ENCODE results near the gene MBOAT1. TPM values are rescaled to one million over a fixed set of nuclear protein-coding genes. Genes with fewer than 3 reads are reported as not detected.

The MBOAT1 gene
- total RNA-seq, 2 experiments from 2014 or later: 30.6 to 33.0 TPM

GRCh38 chr6:20205722-20206161 is 6.5 kb downstream of the MBOAT1 start:
- ChIA-PET POLR2A (no interaction called here), CTCF (interaction anchor here (1.0 to 2.1 kb wide), 2 partner anchors 8 to 16 kb away, joined by 3 to 6 read pairs; no protein-coding TSS in a partner anchor)
- Mint-ChIP-seq H3K27me3 (no peaks in the 10 kb centered on the region), H3K27ac (peak overlapping the region; percentile 85), H3K4me1 (peaks cover 80% of the 10 kb centered on the region), H3K9me3 (no peaks in the 10 kb centered on the region), H3K36me3 (ENCODE audit: low read depth) (peaks cover 15% of the 10 kb centered on the region), H3K4me3 (peak overlapping the region; percentile 73)
- DNase-seq: no peak

- Mint-ChIP-seq H3K27ac (peak overlapping the region; percentile 55), H3K36me3 (ENCODE audit: low read depth) (peaks cover 20% of the 10 kb centered on the region), H3K27me3 (no peaks in the 10 kb centered on the region), H3K4me3 (no peak overlapping the region), H3K4me1 (peaks cover 79% of the 10 kb centered on the region), H3K9me3 (no peaks in the 10 kb centered on the region)
- CTCF ChIA-PET: interaction anchor here (1.0 to 2.1 kb wide), 2 partner anchors 9 to 78 kb away, joined by 3 to 6 read pairs; no protein-coding TSS in a partner anchor
- POLR2A ChIA-PET: no interaction called here
- DNase-seq: no peak
Measured at GRCh38 chr6:20204512-20204894, 7.8 kb downstream of the MBOAT1 start.

GRCh38 chr6:20203561-20204511 is 8.4 kb downstream of the MBOAT1 start:
- DNase-seq: no peak
- no peaks in the 10 kb centered on the region for H3K9me3 Mint-ChIP-seq
- no peak overlapping the region for H3K4me3 Mint-ChIP-seq
- peak overlapping the region; percentile 55 for H3K27ac Mint-ChIP-seq
- POLR2A ChIA-PET: no interaction called here
- H3K27me3 Mint-ChIP-seq: no peaks in the 10 kb centered on the region
- peaks cover 75% of the 10 kb centered on the region for H3K4me1 Mint-ChIP-seq
- peaks cover 24% of the 10 kb centered on the region for H3K36me3 Mint-ChIP-seq (ENCODE audit: low read depth)
- CTCF ChIA-PET: interaction anchor here (0.6 to 2.1 kb wide), 4 partner anchors 9 to 1615 kb away, joined by 3 to 6 read pairs (median 3); no protein-coding TSS in a partner anchor

GRCh38 chr6:20202699-20203302 is 9.5 kb downstream of the MBOAT1 start:
- no peak overlapping the region for H3K4me3 Mint-ChIP-seq
- no peaks in the 10 kb centered on the region for H3K27me3 Mint-ChIP-seq
- peaks cover 29% of the 10 kb centered on the region for H3K36me3 Mint-ChIP-seq (ENCODE audit: low read depth)
- no peak for DNase-seq
- H3K27ac Mint-ChIP-seq: no peak overlapping the region
- ChIA-PET POLR2A (no interaction called here), CTCF (interaction anchor here (0.9 to 1.1 kb wide), 2 partner anchors 10 to 17 kb away, joined by 3 read pairs; no protein-coding TSS in a partner anchor)
- H3K4me1 Mint-ChIP-seq: peaks cover 75% of the 10 kb centered on the region
- no peaks in the 10 kb centered on the region for H3K9me3 Mint-ChIP-seq

- H3K9me3 Mint-ChIP-seq: no peaks in the 10 kb centered on the region
- DNase-seq: no peak
- peaks cover 29% of the 10 kb centered on the region for H3K36me3 Mint-ChIP-seq (ENCODE audit: low read depth)
- no peak overlapping the region for H3K27ac Mint-ChIP-seq
- ChIA-PET CTCF (interaction anchor here (0.8 to 0.9 kb wide), 2 partner anchors 17 to 76 kb away, joined by 3 read pairs; no protein-coding TSS in a partner anchor), POLR2A (no interaction called here)
- H3K4me1 Mint-ChIP-seq: peaks cover 71% of the 10 kb centered on the region
- H3K4me3 Mint-ChIP-seq: no peak overlapping the region
- H3K27me3 Mint-ChIP-seq: no peaks in the 10 kb centered on the region
Measured at GRCh38 chr6:20202324-20202658, 10.0 kb downstream of the MBOAT1 start.

- ChIA-PET POLR2A (no interaction called here), CTCF (interaction anchor here (0.8 kb wide), 1 partner anchor 74 kb away, joined by 3 read pairs; no protein-coding TSS in a partner anchor)
- peaks cover 27% of the 10 kb centered on the region for H3K36me3 Mint-ChIP-seq (ENCODE audit: low read depth)
- H3K9me3 Mint-ChIP-seq: no peaks in the 10 kb centered on the region
- no peak overlapping the region for H3K27ac Mint-ChIP-seq
- DNase-seq: no peak
- H3K27me3 Mint-ChIP-seq: no peaks in the 10 kb centered on the region
- H3K4me3 Mint-ChIP-seq: no peak overlapping the region
- peaks cover 58% of the 10 kb centered on the region for H3K4me1 Mint-ChIP-seq
Measured at GRCh38 chr6:20200761-20201630, 11.3 kb downstream of the MBOAT1 start.

GRCh38 chr6:20198775-20199174 is 13.5 kb downstream of the MBOAT1 start:
- POLR2A ChIA-PET: no interaction called here
- peaks cover 24% of the 10 kb centered on the region for H3K36me3 Mint-ChIP-seq (ENCODE audit: low read depth)

GRCh38 chr6:20198156-20198774 is 14.0 kb downstream of the MBOAT1 start:
- POLR2A ChIA-PET: no interaction called here
- H3K27ac Mint-ChIP-seq: no peak overlapping the region

More at GRCh38 chr6:20198775-20199174, 13.5 kb downstream of the MBOAT1 start:
- CTCF ChIA-PET: interaction anchor here (1.2 to 1.8 kb wide), 2 partner anchors 12 to 18 kb away, joined by 3 to 8 read pairs; no protein-coding TSS in a partner anchor
- Mint-ChIP-seq H3K4me1 (peaks cover 37% of the 10 kb centered on the region), H3K9me3 (no peaks in the 10 kb centered on the region), H3K4me3 (no peak overlapping the region), H3K27ac (no peak overlapping the region), H3K27me3 (no peaks in the 10 kb centered on the region)
- DNase-seq: no peak

GRCh38 chr6:20197251-20197650 is 15.0 kb downstream of the MBOAT1 start:
- Mint-ChIP-seq H3K27me3 (no peaks in the 10 kb centered on the region), H3K4me3 (no peak overlapping the region), H3K4me1 (peaks cover 31% of the 10 kb centered on the region), H3K36me3 (ENCODE audit: low read depth) (peaks cover 29% of the 10 kb centered on the region), H3K9me3 (no peaks in the 10 kb centered on the region), H3K27ac (no peak overlapping the region)
- ChIA-PET CTCF (interaction anchor here (0.9 to 1.8 kb wide), 5 partner anchors 9 to 207 kb away, joined by 3 to 8 read pairs (median 3); no protein-coding TSS in a partner anchor), POLR2A (no interaction called here)
- no peak for DNase-seq

More at GRCh38 chr6:20198156-20198774, 14.0 kb downstream of the MBOAT1 start:
- CTCF ChIA-PET: interaction anchor here (0.9 to 1.8 kb wide), 4 partner anchors 8 to 206 kb away, joined by 3 to 8 read pairs (median 3); no protein-coding TSS in a partner anchor
- H3K4me3 Mint-ChIP-seq: no peak overlapping the region
- H3K4me1 Mint-ChIP-seq: peaks cover 33% of the 10 kb centered on the region
- H3K9me3 Mint-ChIP-seq: no peaks in the 10 kb centered on the region
- peaks cover 25% of the 10 kb centered on the region for H3K36me3 Mint-ChIP-seq (ENCODE audit: low read depth)
- no peak for DNase-seq
- H3K27me3 Mint-ChIP-seq: no peaks in the 10 kb centered on the region

- Mint-ChIP-seq H3K36me3 (ENCODE audit: low read depth) (peaks cover 38% of the 10 kb centered on the region), H3K27ac (no peak overlapping the region), H3K4me1 (peaks cover 13% of the 10 kb centered on the region), H3K4me3 (no peak overlapping the region), H3K9me3 (peaks cover 12% of the 10 kb centered on the region), H3K27me3 (no peaks in the 10 kb centered on the region)
- no peak for DNase-seq
- CTCF ChIA-PET: no interaction called here
- POLR2A ChIA-PET: no interaction called here
Measured at GRCh38 chr6:20192625-20193024, 19.6 kb downstream of the MBOAT1 start.

- H3K4me1 Mint-ChIP-seq: peaks cover 13% of the 10 kb centered on the region
- ChIA-PET CTCF (no interaction called here), POLR2A (no interaction called here)
- H3K9me3 Mint-ChIP-seq: peaks cover 15% of the 10 kb centered on the region
- peaks cover 43% of the 10 kb centered on the region for H3K36me3 Mint-ChIP-seq (ENCODE audit: low read depth)
- no peaks in the 10 kb centered on the region for H3K27me3 Mint-ChIP-seq
- DNase-seq: no peak
- H3K4me3 Mint-ChIP-seq: no peak overlapping the region
- no peak overlapping the region for H3K27ac Mint-ChIP-seq
Measured at GRCh38 chr6:20191992-20192391, 20.3 kb downstream of the MBOAT1 start.

- no peak overlapping the region for H3K4me3 Mint-ChIP-seq
- H3K27me3 Mint-ChIP-seq: no peaks in the 10 kb centered on the region
- CTCF ChIA-PET: no interaction called here
- POLR2A ChIA-PET: no interaction called here
- no peak for DNase-seq
- no peak overlapping the region for H3K27ac Mint-ChIP-seq
- peaks cover 13% of the 10 kb centered on the region for H3K4me1 Mint-ChIP-seq
- H3K36me3 Mint-ChIP-seq (ENCODE audit: low read depth): peaks cover 57% of the 10 kb centered on the region
- H3K9me3 Mint-ChIP-seq: peaks cover 15% of the 10 kb centered on the region
Measured at GRCh38 chr6:20188630-20189075, 23.6 kb downstream of the MBOAT1 start.

All from activated CD4-positive, alpha-beta T cell treated with anti-CD3 and anti-CD28 coated beads, Interleukin-2, amount 10 ng/mL, durations not matched to agents 7 days and 5 days (primary cell).